ENCODE measurements around the gene NDUFAF8. TPM values are rescaled to one million over a fixed set of nuclear protein-coding genes. Genes with fewer than 3 reads are reported as not detected.

NDUFAF8 gene
- total RNA-seq, 3 donors from 2014 or later (not counting 1 experiment from before 2014, with no cell fraction given): 28.6 to 36.4 (median 34.9) TPM

GRCh38 chr17:81246679-81247338, 7.7 kb downstream of the NDUFAF8 start:
- ATAC-seq (no peak), DNase-seq (no peak)
- Histone ChIP-seq H3K27me3 (ENCODE audit: control insufficient read depth, insufficient read depth, low read length) (no peaks in the 10 kb centered on the region), H3K27ac (ENCODE audit: low read length) (no peak overlapping the region), H3K4me3 (ENCODE audit: low read length) (no peak overlapping the region), H3K36me3 (ENCODE audit: control insufficient read depth, insufficient read depth, low read length) (peaks cover 20% of the 10 kb centered on the region), H3K4me1 (ENCODE audit: control insufficient read depth, insufficient read depth, low read length) (peaks cover 16% of the 10 kb centered on the region), H3K9me3 (ENCODE audit: control insufficient read depth, insufficient read depth, low read length) (no peaks in the 10 kb centered on the region)
- no peaks in the 10 kb centered on the region for H3K36me3 Mint-ChIP-seq
- H3K27me3 Mint-ChIP-seq (ENCODE audit: low read depth in 2 of 2): no peaks in the 10 kb centered on the region
- no peak overlapping the region for H3K4me3 Mint-ChIP-seq
- no peak overlapping the region for H3K27ac Mint-ChIP-seq
- H3K4me1 Mint-ChIP-seq: peaks cover 12 to 15% of the 10 kb centered on the region in 2 donors
- no peak for TF ChIP-seq CTCF (IDR thresholded peaks at IDR 0.05)
- intact Hi-C loops (cut with micrococcal nuclease): loop anchor here (10.0 kb wide), 1 partner anchor 212 kb away; the partner anchor contains the start of gene BAIAP2
- no peaks in the 10 kb centered on the region for H3K9me3 Mint-ChIP-seq
- WGBS (ENCODE audit: insufficient coverage): 96% methylated on average over 28 of the region's 28 CpGs

GRCh38 chr17:81247339-81247990, 8.3 kb downstream of the NDUFAF8 start:
- TF ChIP-seq CTCF (IDR thresholded peaks at IDR 0.05): no peak
- no peak overlapping the region for H3K27ac ChIP-seq (ENCODE audit: low read length)
- H3K4me1 Mint-ChIP-seq: peaks cover 10 to 14% of the 10 kb centered on the region in 2 donors
- no peaks in the 10 kb centered on the region for H3K9me3 Mint-ChIP-seq
- intact Hi-C loops (cut with micrococcal nuclease): loop anchor here (10.0 kb wide), 1 partner anchor 213 kb away; the partner anchor contains the start of gene BAIAP2
- H3K9me3 ChIP-seq (ENCODE audit: control insufficient read depth, insufficient read depth, low read length): no peaks in the 10 kb centered on the region
- no peak overlapping the region for H3K4me3 Mint-ChIP-seq
- H3K4me3 ChIP-seq (ENCODE audit: low read length): no peak overlapping the region
- H3K27me3 Mint-ChIP-seq (ENCODE audit: low read depth in 2 of 2): no peaks in the 10 kb centered on the region
- H3K27ac Mint-ChIP-seq: no peak overlapping the region
- H3K4me1 ChIP-seq (ENCODE audit: control insufficient read depth, insufficient read depth, low read length): peaks cover 17% of the 10 kb centered on the region
- ATAC-seq: no peak
- no peaks in the 10 kb centered on the region for H3K27me3 ChIP-seq (ENCODE audit: control insufficient read depth, insufficient read depth, low read length)
- peaks cover 26% of the 10 kb centered on the region for H3K36me3 ChIP-seq (ENCODE audit: control insufficient read depth, insufficient read depth, low read length)
- 99% methylated on average over 14 of the region's 15 CpGs for WGBS (ENCODE audit: insufficient coverage)
- H3K36me3 Mint-ChIP-seq: no peaks in the 10 kb centered on the region
- DNase-seq: no peak

GRCh38 chr17:81248649-81249048, 9.5 kb downstream of the NDUFAF8 start:
- intact Hi-C loops (cut with micrococcal nuclease): loop anchor here (10.0 kb wide), 1 partner anchor 214 kb away; the partner anchor contains the start of gene BAIAP2
- Mint-ChIP-seq H3K27me3 (ENCODE audit: low read depth in 2 of 2) (no peaks in the 10 kb centered on the region), H3K4me3 (no peak overlapping the region), H3K4me1 (peaks cover 20 to 23% of the 10 kb centered on the region in 2 donors), H3K27ac (no peak overlapping the region), H3K36me3 (no peaks in the 10 kb centered on the region), H3K9me3 (no peaks in the 10 kb centered on the region)
- WGBS (ENCODE audit: insufficient coverage): 87% methylated on average over 16 of the region's 16 CpGs
- Histone ChIP-seq H3K4me3 (ENCODE audit: low read length) (no peak overlapping the region), H3K27me3 (ENCODE audit: control insufficient read depth, insufficient read depth, low read length) (no peaks in the 10 kb centered on the region), H3K27ac (ENCODE audit: low read length) (no peak overlapping the region), H3K4me1 (ENCODE audit: control insufficient read depth, insufficient read depth, low read length) (peaks cover 21% of the 10 kb centered on the region), H3K36me3 (ENCODE audit: control insufficient read depth, insufficient read depth, low read length) (peaks cover 32% of the 10 kb centered on the region), H3K9me3 (ENCODE audit: control insufficient read depth, insufficient read depth, low read length) (no peaks in the 10 kb centered on the region)
- DNase-seq (no peak), ATAC-seq (no peak)
- no peak for TF ChIP-seq CTCF (IDR thresholded peaks at IDR 0.05)

All from natural killer cell (primary cell).